ENCODE results near the gene TMEM37. TPM values are rescaled to one million over a fixed set of nuclear protein-coding genes. Genes with fewer than 3 reads are reported as not detected.

TMEM37 gene
- total RNA-seq, 1 experiment from 2014 or later, result 2.3 TPM

DNA sequence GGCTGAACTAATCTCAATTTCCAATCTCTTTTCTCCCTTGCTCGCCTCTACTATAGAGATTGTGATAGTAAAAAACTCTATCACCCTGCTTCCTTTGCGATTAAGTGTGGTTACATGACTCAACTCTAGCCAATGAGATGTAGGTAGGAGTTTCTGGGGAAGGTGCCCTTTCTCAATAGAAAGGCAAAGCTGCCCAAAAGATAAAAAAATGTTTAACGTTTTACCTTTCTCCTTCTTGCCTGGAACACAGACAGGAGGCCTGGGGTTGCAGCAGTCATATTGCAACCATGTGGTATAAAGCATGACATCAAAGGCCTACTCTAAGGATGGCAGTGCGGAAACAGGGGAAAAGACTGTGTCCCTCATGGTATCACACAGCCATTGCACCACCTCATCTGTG is 31.5 kb downstream of the TMEM37 start:
- H3K27me3 ChIP-seq (ENCODE audit: insufficient read depth, low read length), result no peaks in the 10 kb centered on the region
- H3K27ac ChIP-seq (ENCODE audit: low read depth, low read length), result no peak overlapping the region
- no peaks in the 10 kb centered on the region for H3K36me3 ChIP-seq (ENCODE audit: control insufficient read depth in 1 of 2, insufficient read depth in 2 of 2, low read length in 2 of 2)
- RAD21 ChIA-PET (ENCODE audit: low non-redundant PET in 1 of 2, low total read pairs in 2 of 2, uncharacterized antibody in 2 of 2, unreplicated experiment in 2 of 2), result no interaction called here
- H3K4me1 ChIP-seq (ENCODE audit: control insufficient read depth in 1 of 2, insufficient read depth in 2 of 2, low read length in 2 of 2), result 0 out of 4 replicates have a peak, but pooled peaks cover 0 to under 1% of the 10 kb centered on the region in 2 experiments
- no TSS peak for BruUV-seq (replicated peaks)
- no peak overlapping the region for H3K4me2 ChIP-seq (ENCODE audit: low read length)
- no peak overlapping the region for H2AFZ ChIP-seq (ENCODE audit: low read depth, low read length, poor library complexity, severe bottlenecking)
- ATAC-seq (no peak), DNase-seq (ENCODE audit: low read depth, low spot score) (no peak)
- TF ChIP-seq, protein P1, sequence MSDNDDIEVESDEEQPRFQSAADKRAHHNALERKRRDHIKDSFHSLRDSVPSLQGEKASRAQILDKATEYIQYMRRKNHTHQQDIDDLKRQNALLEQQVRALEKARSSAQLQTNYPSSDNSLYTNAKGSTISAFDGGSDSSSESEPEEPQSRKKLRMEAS (IDR thresholded peaks at IDR 0.05), result no peak
- TF ChIP-seq EGR1 (IDR thresholded peaks at IDR 0.05; ENCODE audit: low read depth), result no peak
- no peak for TF ChIP-seq CBX3 (IDR thresholded peaks at IDR 0.05; ENCODE audit: low read depth)
- TF ChIP-seq TCF7L2 (IDR thresholded peaks at IDR 0.05; ENCODE audit: borderline replicate concordance, extremely low read depth, insufficient read depth, insufficient read length), result no peak
- TF ChIP-seq ELF1 (IDR thresholded peaks at IDR 0.05; ENCODE audit: borderline replicate concordance, low read depth), result no peak
- TF ChIP-seq CEBPB (IDR thresholded peaks at IDR 0.05; ENCODE audit: low read depth), result no peak
- no peak for TF ChIP-seq EZH2phosphoT487 (IDR thresholded peaks at IDR 0.05; ENCODE audit: borderline replicate concordance)
- H4K20me1 ChIP-seq (ENCODE audit: insufficient read depth), result no peaks in the 10 kb centered on the region
- no peak overlapping the region for H3K9ac ChIP-seq (ENCODE audit: low read length)
- no peaks in the 10 kb centered on the region for H3K79me2 ChIP-seq (ENCODE audit: insufficient read depth, low read length)
- no peaks in the 10 kb centered on the region for H3K9me3 ChIP-seq (ENCODE audit: control insufficient read depth in 1 of 2, insufficient read depth in 1 of 2, low read depth in 1 of 2, low read length in 2 of 2)
- H3K4me3 ChIP-seq (replicated peaks in 1 of 2; ENCODE audit: low read depth in 1 of 2, low read length in 2 of 2), result no peak overlapping the region
- POLR2A ChIA-PET, result no interaction called here
- no peaks in the 10 kb centered on the region for H3K9me2 ChIP-seq (ENCODE audit: insufficient read depth)
- CTCF ChIA-PET, result no interaction called here
- intact Hi-C loops (cut with micrococcal nuclease), result no loop called here

DNA sequence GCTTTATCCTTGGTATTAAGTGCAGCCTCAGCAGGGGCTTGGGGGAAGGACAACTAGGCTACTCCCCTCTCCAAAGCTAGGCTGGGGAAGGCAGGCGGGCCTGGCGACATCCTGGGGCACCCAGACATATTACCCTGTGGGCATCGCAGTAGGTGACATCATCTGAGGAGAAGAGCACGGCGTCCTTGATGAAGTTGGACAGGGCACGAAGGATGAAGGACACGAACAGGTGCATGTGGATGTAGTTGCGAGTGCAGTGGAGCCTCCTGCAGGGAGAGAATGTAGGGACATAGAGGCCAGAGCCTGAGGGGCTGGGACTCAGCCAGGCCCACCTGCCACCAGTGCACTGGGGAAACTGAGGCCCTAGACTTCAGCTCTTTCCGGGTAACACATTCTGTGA is 32.3 kb downstream of the TMEM37 start:
- Histone ChIP-seq H4K20me1 (ENCODE audit: insufficient read depth) (no peaks in the 10 kb centered on the region), H3K4me3 (replicated peaks in 1 of 2; ENCODE audit: low read depth in 1 of 2, low read length in 2 of 2) (no peak overlapping the region), H3K9me3 (ENCODE audit: control insufficient read depth in 1 of 2, insufficient read depth in 1 of 2, low read depth in 1 of 2, low read length in 2 of 2) (no peaks in the 10 kb centered on the region), H3K27me3 (ENCODE audit: insufficient read depth, low read length) (no peaks in the 10 kb centered on the region), H3K4me1 (ENCODE audit: control insufficient read depth in 1 of 2, insufficient read depth in 2 of 2, low read length in 2 of 2) (peaks cover 0 to 4% of the 10 kb centered on the region in 2 experiments; a peak in 1 of 4 replicates), H3K9ac (ENCODE audit: low read length) (no peak overlapping the region), H3K36me3 (ENCODE audit: control insufficient read depth in 1 of 2, insufficient read depth in 2 of 2, low read length in 2 of 2) (no peaks in the 10 kb centered on the region), H3K9me2 (ENCODE audit: insufficient read depth) (no peaks in the 10 kb centered on the region), H3K27ac (ENCODE audit: low read depth, low read length) (no peak overlapping the region), H2AFZ (ENCODE audit: low read depth, low read length, poor library complexity, severe bottlenecking) (no peak overlapping the region), H3K79me2 (ENCODE audit: insufficient read depth, low read length) (no peaks in the 10 kb centered on the region), H3K4me2 (ENCODE audit: low read length) (no peak overlapping the region)
- ChIA-PET RAD21 (ENCODE audit: low non-redundant PET in 1 of 2, low total read pairs in 2 of 2, uncharacterized antibody in 2 of 2, unreplicated experiment in 2 of 2) (no interaction called here), POLR2A (no interaction called here), CTCF (interaction anchor here (1.5 kb wide), 1 partner anchor 12 kb away, joined by 3 read pairs; no protein-coding TSS in a partner anchor)
- no peak for ATAC-seq
- TF ChIP-seq, protein P2, sequence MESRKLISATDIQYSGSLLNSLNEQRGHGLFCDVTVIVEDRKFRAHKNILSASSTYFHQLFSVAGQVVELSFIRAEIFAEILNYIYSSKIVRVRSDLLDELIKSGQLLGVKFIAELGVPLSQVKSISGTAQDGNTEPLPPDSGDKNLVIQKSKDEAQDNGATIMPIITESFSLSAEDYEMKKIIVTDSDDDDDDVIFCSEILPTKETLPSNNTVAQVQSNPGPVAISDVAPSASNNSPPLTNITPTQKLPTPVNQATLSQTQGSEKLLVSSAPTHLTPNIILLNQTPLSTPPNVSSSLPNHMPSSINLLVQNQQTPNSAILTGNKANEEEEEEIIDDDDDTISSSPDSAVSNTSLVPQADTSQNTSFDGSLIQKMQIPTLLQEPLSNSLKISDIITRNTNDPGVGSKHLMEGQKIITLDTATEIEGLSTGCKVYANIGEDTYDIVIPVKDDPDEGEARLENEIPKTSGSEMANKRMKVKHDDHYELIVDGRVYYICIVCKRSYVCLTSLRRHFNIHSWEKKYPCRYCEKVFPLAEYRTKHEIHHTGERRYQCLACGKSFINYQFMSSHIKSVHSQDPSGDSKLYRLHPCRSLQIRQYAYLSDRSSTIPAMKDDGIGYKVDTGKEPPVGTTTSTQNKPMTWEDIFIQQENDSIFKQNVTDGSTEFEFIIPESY (IDR thresholded peaks at IDR 0.05; ENCODE audit: extremely low read depth, insufficient replicate concordance, low read length), result no peak
- TF ChIP-seq ZNF274 (IDR thresholded peaks at IDR 0.05; ENCODE audit: low read depth, low read length) (no peak), EZH2 (IDR thresholded peaks at IDR 0.05) (no peak), EGR1 (IDR thresholded peaks at IDR 0.05; ENCODE audit: low read depth) (no peak), JUND (IDR thresholded peaks at IDR 0.05) (no peak), POLR2AphosphoS5 (IDR thresholded peaks at IDR 0.05; ENCODE audit: low read depth, low read length) (no peak), SRF (IDR thresholded peaks at IDR 0.05; ENCODE audit: low read depth) (no peak), SIN3A (IDR thresholded peaks at IDR 0.05; ENCODE audit: low read depth) (no peak), FOSL1 (IDR thresholded peaks at IDR 0.05; ENCODE audit: low read depth) (no peak)
- TF ChIP-seq, protein P1 (IDR thresholded peaks at IDR 0.05), result no peak
- intact Hi-C loops (cut with micrococcal nuclease), result no loop called here
- BruUV-seq (replicated peaks), result no TSS peak
- DNase-seq (ENCODE audit: low read depth, low spot score), result no peak

Data from HCT116 (cell line).